Measurements from ENCODE around the gene LIMCH1.

LIMCH1 gene

DNA sequence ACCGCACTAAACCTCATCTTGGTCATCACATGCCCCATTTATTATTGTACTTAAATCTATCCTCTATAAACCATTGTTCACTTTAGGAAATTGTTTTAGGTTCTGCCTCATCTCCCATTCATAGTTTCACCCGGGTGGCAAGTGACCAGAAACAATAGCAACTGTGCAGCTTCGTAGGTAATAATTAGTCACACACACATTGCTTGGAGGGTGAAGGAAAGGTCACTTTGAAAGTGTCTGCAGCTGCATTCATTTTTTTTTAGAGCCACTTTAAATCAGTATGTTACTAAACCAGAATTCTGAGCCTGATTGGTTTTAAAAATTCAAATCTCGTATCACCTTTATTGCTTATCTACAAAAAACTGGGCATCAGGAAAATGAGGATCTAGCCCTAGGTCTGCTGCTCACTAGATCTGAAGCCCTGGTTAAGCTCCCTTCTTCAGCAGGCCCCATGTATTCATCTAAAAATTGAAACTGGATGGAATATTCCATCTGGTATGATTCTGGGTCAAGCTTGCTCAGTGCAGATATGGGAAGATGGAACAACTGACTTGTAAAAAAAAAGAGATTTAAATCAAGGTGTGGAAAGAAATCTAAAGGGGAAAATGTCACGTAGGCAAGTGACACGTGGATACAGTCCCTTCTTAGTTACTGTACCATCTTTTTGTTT is 62.4 kb downstream of the LIMCH1 start:
- Histone ChIP-seq H3K4me1 (ENCODE audit: control insufficient read depth, low read length) (no peaks in the 10 kb centered on the region), H3K27me3 (ENCODE audit: control insufficient read depth, low read length) (peaks cover 20% of the 10 kb centered on the region), H3K9me2 (replicated peaks; ENCODE audit: control insufficient read depth, low read length) (no peaks in the 10 kb centered on the region), H3K36me3 (ENCODE audit: control insufficient read depth, low read length) (no peaks in the 10 kb centered on the region), H3K79me2 (ENCODE audit: control insufficient read depth, low read length) (no peaks in the 10 kb centered on the region), H4K20me1 (ENCODE audit: control insufficient read depth, insufficient read depth, low read depth, low read length) (no peaks in the 10 kb centered on the region), H3K4me3 (ENCODE audit: low read length) (no peak overlapping the region), H3K4me2 (ENCODE audit: low read length) (no peak overlapping the region), H3K9me3 (ENCODE audit: control insufficient read depth, insufficient read depth, low read length) (no peaks in the 10 kb centered on the region), H3F3A (ENCODE audit: control insufficient read depth, insufficient read depth) (no peaks in the 10 kb centered on the region), H3K27ac (ENCODE audit: low read depth, low read length) (no peak overlapping the region)
- TF ChIP-seq EZH2phosphoT487 (IDR thresholded peaks at IDR 0.05; ENCODE audit: borderline replicate concordance, low read length), result no peak
- TF ChIP-seq, protein P1, sequence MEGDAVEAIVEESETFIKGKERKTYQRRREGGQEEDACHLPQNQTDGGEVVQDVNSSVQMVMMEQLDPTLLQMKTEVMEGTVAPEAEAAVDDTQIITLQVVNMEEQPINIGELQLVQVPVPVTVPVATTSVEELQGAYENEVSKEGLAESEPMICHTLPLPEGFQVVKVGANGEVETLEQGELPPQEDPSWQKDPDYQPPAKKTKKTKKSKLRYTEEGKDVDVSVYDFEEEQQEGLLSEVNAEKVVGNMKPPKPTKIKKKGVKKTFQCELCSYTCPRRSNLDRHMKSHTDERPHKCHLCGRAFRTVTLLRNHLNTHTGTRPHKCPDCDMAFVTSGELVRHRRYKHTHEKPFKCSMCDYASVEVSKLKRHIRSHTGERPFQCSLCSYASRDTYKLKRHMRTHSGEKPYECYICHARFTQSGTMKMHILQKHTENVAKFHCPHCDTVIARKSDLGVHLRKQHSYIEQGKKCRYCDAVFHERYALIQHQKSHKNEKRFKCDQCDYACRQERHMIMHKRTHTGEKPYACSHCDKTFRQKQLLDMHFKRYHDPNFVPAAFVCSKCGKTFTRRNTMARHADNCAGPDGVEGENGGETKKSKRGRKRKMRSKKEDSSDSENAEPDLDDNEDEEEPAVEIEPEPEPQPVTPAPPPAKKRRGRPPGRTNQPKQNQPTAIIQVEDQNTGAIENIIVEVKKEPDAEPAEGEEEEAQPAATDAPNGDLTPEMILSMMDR (IDR thresholded peaks at IDR 0.05; ENCODE audit: low read depth, low read length, poor library complexity, severe bottlenecking), result no peak

DNA sequence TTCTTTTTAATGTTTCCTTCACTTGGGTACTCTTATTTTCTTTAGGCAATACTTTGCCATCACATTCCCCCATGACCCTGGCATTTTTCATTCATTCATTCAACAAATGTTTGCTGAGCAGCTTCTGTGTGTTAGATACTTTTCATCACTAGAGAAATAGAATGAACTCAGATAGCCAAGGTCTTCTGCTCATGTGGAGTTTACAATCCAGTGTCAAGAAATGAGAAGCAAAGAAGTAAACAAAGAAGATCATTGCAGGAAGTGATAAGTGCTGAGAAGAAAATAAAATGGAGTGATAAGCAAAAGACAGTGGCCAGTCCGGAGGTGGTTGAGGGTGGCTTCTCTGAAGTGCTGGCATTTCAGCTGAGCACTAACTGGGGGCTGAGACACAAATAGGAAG is 63.1 kb downstream of the LIMCH1 start:
- H3K4me3 ChIP-seq (ENCODE audit: low read length), result no peak overlapping the region
- H3F3A ChIP-seq (ENCODE audit: control insufficient read depth, insufficient read depth), result no peaks in the 10 kb centered on the region
- no peaks in the 10 kb centered on the region for H4K20me1 ChIP-seq (ENCODE audit: control insufficient read depth, insufficient read depth, low read depth, low read length)
- no peak overlapping the region for H3K4me2 ChIP-seq (ENCODE audit: low read length)
- no peak overlapping the region for H3K27ac ChIP-seq (ENCODE audit: low read depth, low read length)
- H3K4me1 ChIP-seq (ENCODE audit: control insufficient read depth, low read length), result no peaks in the 10 kb centered on the region
- TF ChIP-seq, protein P1 (IDR thresholded peaks at IDR 0.05; ENCODE audit: low read depth, low read length, poor library complexity, severe bottlenecking), result no peak
- TF ChIP-seq EZH2phosphoT487 (IDR thresholded peaks at IDR 0.05; ENCODE audit: borderline replicate concordance, low read length), result no peak
- no peaks in the 10 kb centered on the region for H3K79me2 ChIP-seq (ENCODE audit: control insufficient read depth, low read length)
- H3K9me3 ChIP-seq (ENCODE audit: control insufficient read depth, insufficient read depth, low read length), result no peaks in the 10 kb centered on the region
- H3K9me2 ChIP-seq (replicated peaks; ENCODE audit: control insufficient read depth, low read length), result no peaks in the 10 kb centered on the region
- peaks cover 20% of the 10 kb centered on the region for H3K27me3 ChIP-seq (ENCODE audit: control insufficient read depth, low read length)
- H3K36me3 ChIP-seq (ENCODE audit: control insufficient read depth, low read length), result no peaks in the 10 kb centered on the region

DNA sequence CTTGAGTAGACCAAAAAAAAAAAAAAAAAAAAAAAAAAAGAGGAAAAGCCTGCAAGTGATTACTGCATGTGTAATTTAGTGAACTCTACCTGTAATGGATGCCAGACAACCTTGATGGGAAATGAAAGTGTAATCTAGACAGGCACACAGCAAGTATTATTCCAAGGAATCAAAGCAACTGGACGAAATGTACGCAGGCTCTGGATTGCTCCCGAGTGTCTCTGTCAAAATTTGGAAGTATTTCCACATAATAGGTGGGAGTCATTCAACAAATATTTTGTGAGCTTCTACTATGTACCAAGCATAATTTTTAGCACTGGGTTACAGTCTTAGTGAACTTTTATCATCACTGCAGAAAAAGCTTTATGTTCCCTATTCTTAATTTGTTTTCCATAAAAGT is 64.2 kb downstream of the LIMCH1 start:
- Histone ChIP-seq H3K4me1 (ENCODE audit: control insufficient read depth, low read length) (no peaks in the 10 kb centered on the region), H3K36me3 (ENCODE audit: control insufficient read depth, low read length) (no peaks in the 10 kb centered on the region), H3K27me3 (ENCODE audit: control insufficient read depth, low read length) (peaks cover 16% of the 10 kb centered on the region), H3K9me2 (replicated peaks; ENCODE audit: control insufficient read depth, low read length) (no peaks in the 10 kb centered on the region), H3K9me3 (ENCODE audit: control insufficient read depth, insufficient read depth, low read length) (no peaks in the 10 kb centered on the region), H3K79me2 (ENCODE audit: control insufficient read depth, low read length) (no peaks in the 10 kb centered on the region), H3K4me2 (ENCODE audit: low read length) (no peak overlapping the region), H3K4me3 (ENCODE audit: low read length) (no peak overlapping the region), H3F3A (ENCODE audit: control insufficient read depth, insufficient read depth) (no peaks in the 10 kb centered on the region), H3K27ac (ENCODE audit: low read depth, low read length) (no peak overlapping the region), H4K20me1 (ENCODE audit: control insufficient read depth, insufficient read depth, low read depth, low read length) (no peaks in the 10 kb centered on the region)
- no peak for TF ChIP-seq EZH2phosphoT487 (IDR thresholded peaks at IDR 0.05; ENCODE audit: borderline replicate concordance, low read length)
- TF ChIP-seq, protein P1 (IDR thresholded peaks at IDR 0.05; ENCODE audit: low read depth, low read length, poor library complexity, severe bottlenecking), result no peak

All from DOHH2 (cell line).